HepG2 (cell line): Measurements from ENCODE around the gene MYO6. TPM values are rescaled to one million over a fixed set of nuclear protein-coding genes. Genes with fewer than 3 reads are reported as not detected.
A peak's percentile ranks its signal among the peaks of the same experiment; 100 is the strongest.

ENCODE experiments used
- CSRNP2 ChIP-seq: sonication (generic); formaldehyde crosslinking; conservative IDR thresholded peaks from 2 replicates; pipeline ENCODE4 v1.8.0; 2022; ENCODE audit warnings: low read depth, missing genetic modification reagents
- DBP ChIP-seq: sonication (generic); formaldehyde crosslinking; IDR thresholded peaks from 2 replicates; pipeline ENCODE4 v1.4.0; 2020; ENCODE audit warnings: missing genetic modification reagents; ENCODE audit errors: not compliant biosample characterization
- MYC ChIP-seq: sonication (generic); formaldehyde crosslinking; IDR thresholded peaks from 2 replicates; pipeline ENCODE4 v1.9.0; 2021; ENCODE audit warnings: missing genetic modification reagents, borderline replicate concordance
- POLR2A ChIP-seq, 2 experiments: IDR thresholded peaks; 2 replicates each; pipeline ENCODE4 v1.6.1; 2011; ENCODE audit warnings: low read depth in 2 of 2, low read length in 2 of 2, mild to moderate bottlenecking in 1 of 2, moderate library complexity in 1 of 2; ENCODE audit not compliant: insufficient read depth in 1 of 2
- UBTF ChIP-seq: sonication (generic); formaldehyde crosslinking; IDR thresholded peaks from 2 replicates; pipeline ENCODE4 v1.4.0; 2020; ENCODE audit warnings: mild to moderate bottlenecking, missing genetic modification reagents
- ZBTB14 ChIP-seq: sonication (generic); formaldehyde crosslinking; IDR thresholded peaks from 2 replicates; pipeline ENCODE4 v1.4.0; 2020; ENCODE audit warnings: missing genetic modification reagents
- ZBTB39 ChIP-seq: sonication (generic); formaldehyde crosslinking; IDR thresholded peaks from 2 replicates; pipeline ENCODE4 v1.5.0; 2020; ENCODE audit warnings: missing genetic modification reagents
- ZNF580 ChIP-seq: IDR thresholded peaks from 2 replicates; pipeline ENCODE4 v1.6.1; 2016; ENCODE audit warnings: low read depth, borderline replicate concordance
- ZNF747 ChIP-seq: sonication (generic); formaldehyde crosslinking; IDR thresholded peaks from 2 replicates; pipeline ENCODE4 v1.8.1; 2023; ENCODE audit warnings: missing genetic modification reagents, mild to moderate bottlenecking, borderline replicate concordance
- ZXDC ChIP-seq: sonication (generic); formaldehyde crosslinking; IDR thresholded peaks from 2 replicates; pipeline ENCODE4 v1.5.0; 2020; ENCODE audit warnings: mild to moderate bottlenecking, missing genetic modification reagents
- polyA plus RNA-seq, 8 experiments: library from polyadenylated mRNA; depleted of rRNA in 3 of 8; stranded (reverse) in 7 of 8; unstranded in 1 of 8; fragments of >200 nt; fragmentation: Illumina TruSeq in 4 of 8; extraction: Trizol in 4 of 8; gene quantifications; 2 replicates each; pipeline versions ENCODE4 v1.2.1 to v1.2.3, GENCODE V29; 2011 to 2016; ENCODE audit warnings: low read depth in 4 of 8, missing spikeins in 1 of 8, mixed read lengths in 1 of 8; ENCODE audit not compliant: insufficient read depth in 1 of 8
- total RNA-seq, 5 experiments: library from RNA; depleted of rRNA; stranded (reverse); fragments of >200 nt; fragmentation: Illumina TruSeq; extraction: Trizol; gene quantifications; 2 replicates each; pipeline ENCODE4 v1.2.3, GENCODE V29; 2016; ENCODE audit warnings: low read depth in 1 of 5

The MYO6 gene
- total and polyA plus RNA-seq, 2 of the 13 experiments (the other 11 are each of a cell fraction or from before 2014, with no cell fraction given): 5.4 to 7.5 TPM

GRCh38 chr6:75748743-75749538 lies at the start of gene MYO6 (continued):
- TF ChIP-seq UBTF (CRISPR knock-in tag) (peak; percentile 93; the same call in 1 of the 2 replicates), POLR2A (IDR thresholded peaks at IDR 0.05; ENCODE audit: insufficient read depth in 1 of 2, low read depth in 2 of 2, low read length in 2 of 2) (peak; percentile 66 to 92), CSRNP2 (no peak), ZBTB14 (CRISPR knock-in tag) (peak; percentile 92), DBP (CRISPR knock-in tag) (peak; percentile 48), ZBTB39 (0 out of 2 replicates have a peak, but pooled peaks have one; percentile 29), ZNF580 (peak; percentile 68; the same call in 1 of the 2 replicates), ZXDC (CRISPR knock-in tag) (peak; percentile 81; the same call in 1 of the 2 replicates), ZNF747 (0 out of 2 replicates have a peak, but pooled peaks have one; percentile 35), MYC (CRISPR knock-in tag) (0 out of 2 replicates have a peak, but pooled peaks have one; percentile 15)
